Amniotic stem cell (primary cell): ENCODE data around the gene NFIC.

Experiments used
- DNase-seq: peaks from one replicate; lab custom pipeline; 2025; lab: John Stamatoyannopoulos, UW

NFIC gene

GRCh38 chr19:3359015-3359918 is 7.1 kb upstream of the NFIC start:
- no peak for DNase-seq

- DNase-seq: no peak
Observed at GRCh38 chr19:3359919-3360420, 6.4 kb upstream of the NFIC start.

GRCh38 chr19:3360421-3361383 is 5.7 kb upstream of the NFIC start:
- no peak for DNase-seq

- DNase-seq: no peak
Observed at GRCh38 chr19:3361384-3362216, 4.8 kb upstream of the NFIC start.

- DNase-seq: no peak
Observed at GRCh38 chr19:3362217-3362906, 4.0 kb upstream of the NFIC start.

- no peak for DNase-seq
Observed at GRCh38 chr19:3363841-3364500, 2.4 kb upstream of the NFIC start.

- no peak for DNase-seq
Observed at GRCh38 chr19:3364501-3364858, 1.9 kb upstream of the NFIC start.

- DNase-seq: no peak
Observed at GRCh38 chr19:3365093-3365835, 1.1 kb upstream of the NFIC start.

GRCh38 chr19:3366753-3367627 is 607 bp downstream of the NFIC start:
- no peak for DNase-seq

GRCh38 chr19:3367628-3368440 is 1.5 kb downstream of the NFIC start:
- DNase-seq: no peak

- no peak for DNase-seq
Observed at GRCh38 chr19:3368441-3368795, 2.0 kb downstream of the NFIC start.

GRCh38 chr19:3368848-3369336 is 2.5 kb downstream of the NFIC start:
- DNase-seq: no peak

GRCh38 chr19:3369337-3370213 is 3.2 kb downstream of the NFIC start:
- DNase-seq: peak; percentile 56

- no peak for DNase-seq
Observed at GRCh38 chr19:3370214-3370720, 3.9 kb downstream of the NFIC start.

GRCh38 chr19:3370728-3371591 is 4.6 kb downstream of the NFIC start:
- no peak for DNase-seq

GRCh38 chr19:3372413-3372812 is 6.0 kb downstream of the NFIC start:
- no peak for DNase-seq
